Measurements from ENCODE around the gene IGDCC3.
A peak's percentile ranks its signal among the peaks of the same experiment; 100 is the strongest.

IGDCC3 gene

GRCh38 chr15:65404186-65404872 is 26.5 kb upstream of the IGDCC3 start:
- Histone ChIP-seq H3K79me1 (ENCODE audit: low read length) (no peaks in the 10 kb centered on the region), H3K18ac (ENCODE audit: low read length) (no peak overlapping the region), H3K9ac (ENCODE audit: low read length) (no peak overlapping the region), H3K4me1 (ENCODE audit: control insufficient read depth in 1 of 2, insufficient read depth in 2 of 2, low read length in 2 of 2) (peaks cover 4 to 5% of the 10 kb centered on the region in 2 experiments), H2BK5ac (ENCODE audit: low read depth, low read length, poor library complexity) (no peak overlapping the region), H4K8ac (ENCODE audit: low read depth, low read length) (no peak overlapping the region), H3K27me3 (ENCODE audit: insufficient read depth, low read length) (no peaks in the 10 kb centered on the region), H3K4ac (ENCODE audit: low read depth, low read length) (no peak overlapping the region), H3K4me2 (ENCODE audit: low read length) (no peak overlapping the region), H3K23ac (ENCODE audit: low read length) (no peak overlapping the region), H4K91ac (ENCODE audit: low read depth, low read length) (no peak overlapping the region), H3K4me3 (ENCODE audit: low read depth, low read length) (no peak overlapping the region), H3K36me3 (ENCODE audit: control insufficient read depth in 1 of 2, insufficient read depth in 2 of 2, low read length in 2 of 2) (no peaks in the 10 kb centered on the region), H2AFZ (ENCODE audit: insufficient read depth, low read length, poor library complexity) (no peak overlapping the region), H3K14ac (ENCODE audit: low read length) (no peak overlapping the region), H3K9me3 (ENCODE audit: insufficient read depth, low read depth, low read length) (peaks cover 1% of the 10 kb centered on the region), H2BK12ac (ENCODE audit: low read length) (no peak overlapping the region), H3K27ac (ENCODE audit: low read depth, low read length) (no peak overlapping the region), H2AK5ac (ENCODE audit: low read length) (no peak overlapping the region), H2BK120ac (ENCODE audit: insufficient read depth, low read length, poor library complexity) (no peak overlapping the region), H3K79me2 (ENCODE audit: control insufficient read depth, insufficient read depth, low read length, poor library complexity) (no peaks in the 10 kb centered on the region), H4K12ac (ENCODE audit: low read depth, low read length) (no peak overlapping the region)
- no CpG with 5 or more reads among the region's 6 CpGs for WGBS (ENCODE audit: extremely low coverage, insufficient coverage, insufficient read length)
- DNase-seq, result no peak

GRCh38 chr15:65402961-65403360 is 25.2 kb upstream of the IGDCC3 start:
- H3K18ac ChIP-seq (ENCODE audit: low read length), result no peak overlapping the region
- DNase-seq, result no peak
- no peak overlapping the region for H2AK5ac ChIP-seq (ENCODE audit: low read length)
- H3K79me1 ChIP-seq (ENCODE audit: low read length), result no peaks in the 10 kb centered on the region
- no CpG with 5 or more reads among the region's 4 CpGs for WGBS (ENCODE audit: extremely low coverage, insufficient coverage, insufficient read length)
- no peak overlapping the region for H3K14ac ChIP-seq (ENCODE audit: low read length)
- no peak overlapping the region for H3K27ac ChIP-seq (ENCODE audit: low read depth, low read length)
- H3K79me2 ChIP-seq (ENCODE audit: control insufficient read depth, insufficient read depth, low read length, poor library complexity), result no peaks in the 10 kb centered on the region
- peaks cover 1% of the 10 kb centered on the region for H3K9me3 ChIP-seq (ENCODE audit: insufficient read depth, low read depth, low read length)
- H4K91ac ChIP-seq (ENCODE audit: low read depth, low read length), result no peak overlapping the region
- no peak overlapping the region for H2AFZ ChIP-seq (ENCODE audit: insufficient read depth, low read length, poor library complexity)
- H3K4me1 ChIP-seq (ENCODE audit: control insufficient read depth in 1 of 2, insufficient read depth in 2 of 2, low read length in 2 of 2), result peaks cover 4 to 5% of the 10 kb centered on the region in 2 experiments
- no peak overlapping the region for H4K12ac ChIP-seq (ENCODE audit: low read depth, low read length)
- H3K4ac ChIP-seq (ENCODE audit: low read depth, low read length), result no peak overlapping the region
- no peak overlapping the region for H4K8ac ChIP-seq (ENCODE audit: low read depth, low read length)
- no peak overlapping the region for H3K4me3 ChIP-seq (ENCODE audit: low read depth, low read length)
- no peak overlapping the region for H2BK12ac ChIP-seq (ENCODE audit: low read length)
- no peaks in the 10 kb centered on the region for H3K36me3 ChIP-seq (ENCODE audit: control insufficient read depth in 1 of 2, insufficient read depth in 2 of 2, low read length in 2 of 2)
- H3K23ac ChIP-seq (ENCODE audit: low read length), result no peak overlapping the region
- no peaks in the 10 kb centered on the region for H3K27me3 ChIP-seq (ENCODE audit: insufficient read depth, low read length)
- no peak overlapping the region for H3K4me2 ChIP-seq (ENCODE audit: low read length)
- no peak overlapping the region for H2BK120ac ChIP-seq (ENCODE audit: insufficient read depth, low read length, poor library complexity)
- no peak overlapping the region for H2BK5ac ChIP-seq (ENCODE audit: low read depth, low read length, poor library complexity)
- H3K9ac ChIP-seq (ENCODE audit: low read length), result no peak overlapping the region

- Histone ChIP-seq H3K4ac (ENCODE audit: low read depth, low read length) (no peak overlapping the region), H2BK120ac (ENCODE audit: insufficient read depth, low read length, poor library complexity) (no peak overlapping the region), H3K4me1 (ENCODE audit: control insufficient read depth in 1 of 2, insufficient read depth in 2 of 2, low read length in 2 of 2) (peaks cover 4 to 5% of the 10 kb centered on the region in 2 experiments), H3K36me3 (ENCODE audit: control insufficient read depth in 1 of 2, insufficient read depth in 2 of 2, low read length in 2 of 2) (no peaks in the 10 kb centered on the region), H4K12ac (ENCODE audit: low read depth, low read length) (no peak overlapping the region), H3K9me3 (ENCODE audit: insufficient read depth, low read depth, low read length) (peaks cover 1% of the 10 kb centered on the region), H3K79me1 (ENCODE audit: low read length) (no peaks in the 10 kb centered on the region), H3K14ac (ENCODE audit: low read length) (no peak overlapping the region), H3K27me3 (ENCODE audit: insufficient read depth, low read length) (peaks cover 7% of the 10 kb centered on the region), H2BK5ac (ENCODE audit: low read depth, low read length, poor library complexity) (no peak overlapping the region), H3K9ac (ENCODE audit: low read length) (no peak overlapping the region), H4K8ac (ENCODE audit: low read depth, low read length) (no peak overlapping the region), H3K27ac (ENCODE audit: low read depth, low read length) (no peak overlapping the region), H2BK12ac (ENCODE audit: low read length) (no peak overlapping the region), H2AFZ (ENCODE audit: insufficient read depth, low read length, poor library complexity) (no peak overlapping the region), H3K18ac (ENCODE audit: low read length) (no peak overlapping the region), H4K91ac (ENCODE audit: low read depth, low read length) (no peak overlapping the region), H2AK5ac (ENCODE audit: low read length) (no peak overlapping the region), H3K79me2 (ENCODE audit: control insufficient read depth, insufficient read depth, low read length, poor library complexity) (no peaks in the 10 kb centered on the region), H3K4me3 (ENCODE audit: low read depth, low read length) (no peak overlapping the region), H3K23ac (ENCODE audit: low read length) (no peak overlapping the region), H3K4me2 (ENCODE audit: low read length) (no peak overlapping the region)
- WGBS (ENCODE audit: extremely low coverage, insufficient coverage, insufficient read length), result no CpG with 5 or more reads among the region's 8 CpGs
- DNase-seq, result no peak
Observed at GRCh38 chr15:65401611-65402240, 23.9 kb upstream of the IGDCC3 start.

GRCh38 chr15:65400760-65401610 is 23.2 kb upstream of the IGDCC3 start:
- Histone ChIP-seq H3K14ac (ENCODE audit: low read length) (no peak overlapping the region), H3K23ac (ENCODE audit: low read length) (no peak overlapping the region), H3K4me1 (ENCODE audit: control insufficient read depth in 1 of 2, insufficient read depth in 2 of 2, low read length in 2 of 2) (peaks cover 5% of the 10 kb centered on the region in 2 experiments), H3K4me3 (ENCODE audit: low read depth, low read length) (no peak overlapping the region), H2BK5ac (ENCODE audit: low read depth, low read length, poor library complexity) (no peak overlapping the region), H3K27me3 (ENCODE audit: insufficient read depth, low read length) (peaks cover 13% of the 10 kb centered on the region), H2AK5ac (ENCODE audit: low read length) (no peak overlapping the region), H2BK12ac (ENCODE audit: low read length) (peak overlapping the region; percentile 38), H3K27ac (ENCODE audit: low read depth, low read length) (no peak overlapping the region), H4K91ac (ENCODE audit: low read depth, low read length) (peak overlapping the region; percentile 33), H2AFZ (ENCODE audit: insufficient read depth, low read length, poor library complexity) (peak overlapping the region; percentile 30), H4K12ac (ENCODE audit: low read depth, low read length) (peak overlapping the region; percentile 26), H3K9me3 (ENCODE audit: insufficient read depth, low read depth, low read length) (peaks cover 1% of the 10 kb centered on the region), H4K8ac (ENCODE audit: low read depth, low read length) (peak overlapping the region; percentile 25), H3K4ac (ENCODE audit: low read depth, low read length) (no peak overlapping the region), H2BK120ac (ENCODE audit: insufficient read depth, low read length, poor library complexity) (no peak overlapping the region), H3K4me2 (ENCODE audit: low read length) (peak overlapping the region; percentile 41), H3K9ac (ENCODE audit: low read length) (no peak overlapping the region), H3K36me3 (ENCODE audit: control insufficient read depth in 1 of 2, insufficient read depth in 2 of 2, low read length in 2 of 2) (no peaks in the 10 kb centered on the region), H3K79me2 (ENCODE audit: control insufficient read depth, insufficient read depth, low read length, poor library complexity) (no peaks in the 10 kb centered on the region), H3K18ac (ENCODE audit: low read length) (no peak overlapping the region), H3K79me1 (ENCODE audit: low read length) (no peaks in the 10 kb centered on the region)
- peak; percentile 41 to 78 for DNase-seq
- no CpG with 5 or more reads among the region's 11 CpGs for WGBS (ENCODE audit: extremely low coverage, insufficient coverage, insufficient read length)

All from trophoblast cell (in vitro differentiated cells and primary cell).